Measurements from ENCODE around the gene UNC50.

The UNC50 gene

GRCh38 chr2:98665677-98666076, 57.3 kb downstream of the UNC50 start:
- no peak for DNase-seq (ENCODE audit: low spot score)
